Stimulated activated CD4-positive, alpha-beta T cell treated with anti-CD3 and anti-CD28 coated beads, Interleukin-15, amount 100 ng/mL, for 48 hours (primary cell): ENCODE data around the gene SEC31B.
A peak's percentile ranks its signal among the peaks of the same experiment; 100 is the strongest.

Experiments
- DNase-seq, 2 donors: peaks; one replicate each; pipeline ENCODE4 v3.0.0-alpha.2; 2020; ENCODE audit warnings: low read depth in 2 of 2

SEC31B gene

DNA sequence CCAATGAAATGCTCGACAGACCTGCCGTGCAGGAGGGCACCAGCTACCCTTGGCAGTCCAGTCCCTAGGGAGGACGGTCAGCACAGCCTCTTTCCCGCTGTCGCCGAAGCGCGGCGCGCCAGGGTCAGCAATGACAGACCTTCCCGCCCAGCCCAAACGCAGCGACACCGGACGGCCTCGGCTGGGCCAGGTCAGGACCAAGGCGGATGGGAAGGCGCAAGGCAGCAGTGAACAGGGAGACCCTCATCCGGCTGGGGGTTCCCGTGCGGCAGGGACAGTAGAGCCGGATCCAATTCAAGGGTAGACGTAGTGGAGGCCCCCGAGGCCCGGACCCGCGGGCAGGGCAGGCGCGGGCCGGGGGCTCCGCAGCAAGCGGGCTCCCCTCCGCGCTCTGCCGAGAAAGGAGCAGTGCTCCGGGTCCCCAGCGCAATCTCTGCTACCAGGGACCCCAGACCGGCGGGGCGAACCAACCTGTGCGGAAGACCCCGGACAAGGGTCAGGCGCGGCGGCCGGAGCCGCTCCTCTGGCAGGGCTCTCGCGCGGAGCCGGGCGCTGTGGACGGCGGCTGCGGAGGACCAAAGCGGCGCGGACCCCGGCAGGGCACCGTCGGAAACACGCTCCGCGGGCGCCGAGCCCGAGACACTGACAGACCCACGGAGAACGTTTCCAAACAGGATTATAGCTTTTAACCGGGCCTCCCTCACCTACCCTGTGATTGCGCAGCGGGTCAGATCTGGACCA is at the start of gene SEC31B:
TSS of gene SEC31B (minus strand) at position 551 of the 741 bp plus-strand sequence. CDS start 2,909 bp downstream, outside the sequence.
- DNase-seq = no peak

DNA sequence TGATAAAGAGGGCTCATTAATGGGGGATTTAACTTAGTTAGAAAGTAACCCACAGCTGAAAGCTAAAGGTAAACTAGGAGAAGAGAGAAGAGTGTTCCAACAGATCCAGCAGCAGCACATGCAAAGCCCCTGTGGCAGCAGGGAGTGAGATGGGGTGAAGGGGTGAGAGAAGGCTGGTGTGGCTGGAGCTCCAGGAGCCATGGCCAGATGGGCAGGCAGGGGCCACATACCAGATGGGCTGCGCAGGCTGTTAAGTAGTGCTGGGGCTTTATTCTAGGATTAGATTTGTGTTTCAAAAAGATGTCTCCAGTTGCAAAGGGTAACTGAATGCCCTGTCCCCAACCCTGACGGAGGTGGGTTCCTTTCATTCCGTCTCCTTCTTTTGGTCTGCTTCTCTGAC is 49.3 kb upstream of the SEC31B start:
- no peak for DNase-seq

- no peak for DNase-seq
These were observed 48.2 kb upstream of the SEC31B start for GRCh38 chr10:100567826-100568225.

DNA sequence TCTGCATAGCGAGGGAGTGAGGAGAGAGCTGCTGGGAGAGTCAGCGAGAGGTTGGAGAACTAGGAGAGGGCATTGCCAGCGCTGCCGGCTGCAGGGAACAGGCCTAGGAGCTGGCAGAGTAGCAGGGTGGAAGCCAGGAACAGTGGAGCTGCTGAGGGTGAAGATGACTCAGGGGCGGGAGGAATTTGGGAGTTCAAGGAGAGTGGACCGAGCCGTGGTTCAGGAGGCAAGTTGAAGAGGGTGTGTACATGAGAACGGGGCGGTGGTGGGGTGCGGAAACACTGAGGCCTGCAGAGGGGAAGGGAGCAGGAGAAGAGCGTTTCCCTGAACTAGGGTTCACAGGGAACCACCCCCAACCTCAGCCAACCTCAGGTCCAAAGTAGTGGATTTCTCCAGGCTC is 47.6 kb upstream of the SEC31B start:
- DNase-seq = no peak

DNA sequence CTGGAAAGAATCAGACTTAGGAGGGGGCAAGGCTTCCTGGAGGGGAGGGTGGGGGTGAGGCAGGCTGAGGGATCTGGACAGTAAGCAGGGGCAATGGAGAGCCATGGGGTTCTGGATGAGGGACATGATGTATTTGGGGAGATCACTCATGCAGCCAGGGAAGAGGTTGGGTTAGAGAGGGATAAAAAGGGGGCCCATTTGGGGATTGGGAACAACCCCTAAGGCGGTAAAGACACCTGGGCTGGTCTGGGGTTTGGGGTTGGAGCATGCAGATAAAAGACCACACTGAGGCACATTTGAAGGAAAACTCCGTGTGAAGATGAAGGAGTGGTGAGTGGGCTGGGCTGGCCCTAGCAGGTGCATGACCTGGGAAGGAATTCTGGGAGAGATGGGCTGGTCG is 46.9 kb upstream of the SEC31B start:
- DNase-seq = no peak

DNA sequence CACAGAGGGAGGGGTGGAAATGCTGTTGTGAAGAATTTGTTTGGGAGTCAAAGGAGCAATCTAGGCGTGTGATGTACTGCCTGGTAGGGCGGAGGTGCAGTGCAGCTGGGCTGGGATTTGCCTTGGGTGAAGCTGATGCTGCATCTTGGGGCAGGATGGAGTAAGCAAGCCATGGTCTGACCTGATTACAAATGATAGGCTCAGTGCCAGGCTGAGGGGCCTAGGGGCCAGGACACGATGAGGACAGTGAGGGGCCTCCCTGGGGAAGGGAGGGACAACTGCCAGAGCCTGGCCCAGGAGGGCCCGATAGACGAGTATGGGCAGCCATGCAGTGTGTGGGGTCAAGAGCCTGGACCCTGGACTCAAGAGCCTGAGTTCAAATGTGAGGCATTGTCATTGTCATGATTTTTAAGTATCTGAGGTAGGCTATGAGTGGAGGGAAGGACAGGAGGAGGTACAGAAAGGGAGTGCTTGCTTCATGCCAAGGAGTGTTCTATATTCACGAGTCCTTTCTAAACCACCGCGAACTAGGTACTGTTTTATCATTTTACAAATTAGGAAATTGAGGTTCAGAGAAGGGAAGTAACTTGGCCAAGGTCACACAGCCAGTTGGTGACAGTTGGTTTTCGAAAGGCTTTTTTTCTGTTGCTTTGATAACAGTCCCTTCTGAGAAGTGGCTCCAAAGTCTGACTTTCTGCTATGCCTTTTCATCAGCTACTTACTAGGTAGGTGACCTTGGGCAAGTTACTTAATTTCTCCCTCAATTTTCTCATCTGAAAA is 45.7 kb upstream of the SEC31B start:
- DNase-seq = no peak

GRCh38 chr10:100562008-100562672 is 42.5 kb upstream of the SEC31B start:
- DNase-seq = peak; percentile 60 to 78

DNA sequence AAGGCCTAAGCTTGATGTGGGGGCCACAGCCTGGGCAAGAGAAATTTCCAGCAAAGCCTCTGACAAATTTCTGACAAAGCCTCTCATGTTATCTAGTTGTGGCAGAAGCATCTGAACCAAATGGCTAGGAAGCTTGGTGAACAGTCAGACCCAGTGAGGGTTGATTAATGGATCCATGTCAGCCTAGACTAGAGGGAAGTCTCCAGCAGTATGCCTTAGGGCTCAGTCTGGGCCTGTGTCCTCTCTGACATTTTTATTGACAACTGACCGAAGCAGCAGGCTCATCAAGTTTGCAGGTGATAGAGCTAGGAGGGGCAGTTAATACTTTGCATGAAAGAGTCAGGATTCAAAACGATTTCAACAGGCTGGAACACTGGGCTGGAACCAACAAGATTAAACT is 41.3 kb upstream of the SEC31B start:
- no peak for DNase-seq

DNA sequence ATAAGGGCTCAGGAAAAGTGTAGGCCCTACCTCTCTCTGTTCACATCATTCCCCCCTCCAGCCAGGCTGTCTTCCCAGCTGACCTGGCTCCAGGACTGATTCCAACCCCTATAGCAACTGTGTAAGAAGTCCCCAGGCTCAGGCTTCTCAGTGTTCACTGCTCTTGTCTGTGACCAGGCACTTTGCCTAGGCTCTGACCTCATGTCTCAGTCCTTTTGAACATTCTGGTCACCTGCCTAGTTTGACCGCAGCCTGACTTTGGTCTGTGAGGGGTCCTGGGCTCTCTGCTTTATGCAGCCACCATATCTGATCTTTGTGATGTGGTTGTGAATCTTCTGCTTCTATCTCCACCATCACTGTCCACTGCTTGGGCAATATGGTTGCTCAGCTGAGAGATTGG is 40.6 kb upstream of the SEC31B start:
- DNase-seq = no peak

DNA sequence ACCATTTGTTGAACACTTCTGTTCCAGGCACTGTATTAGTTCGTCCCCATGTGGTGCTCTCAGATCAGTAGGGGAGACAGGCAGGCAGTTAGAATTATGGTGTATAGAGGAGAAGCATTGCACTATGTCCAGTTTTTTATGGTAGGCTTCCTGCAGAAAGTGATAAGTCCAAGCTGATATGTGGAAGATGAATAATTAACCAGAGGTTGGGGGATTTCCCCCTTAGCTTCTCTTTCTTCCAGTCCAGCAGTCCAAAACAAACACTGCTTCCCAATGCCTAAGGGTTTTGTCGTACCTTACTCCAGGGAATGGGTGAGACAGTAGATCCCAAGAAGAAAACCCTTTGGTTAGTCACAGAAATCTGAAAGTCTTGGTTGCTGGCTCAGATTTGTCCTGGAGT is 35.2 kb upstream of the SEC31B start:
- no peak for DNase-seq

- DNase-seq = no peak
These were observed 34.3 kb upstream of the SEC31B start for GRCh38 chr10:100553929-100554328.

GRCh38 chr10:100551738-100552137 is 32.1 kb upstream of the SEC31B start:
- no peak for DNase-seq

DNA sequence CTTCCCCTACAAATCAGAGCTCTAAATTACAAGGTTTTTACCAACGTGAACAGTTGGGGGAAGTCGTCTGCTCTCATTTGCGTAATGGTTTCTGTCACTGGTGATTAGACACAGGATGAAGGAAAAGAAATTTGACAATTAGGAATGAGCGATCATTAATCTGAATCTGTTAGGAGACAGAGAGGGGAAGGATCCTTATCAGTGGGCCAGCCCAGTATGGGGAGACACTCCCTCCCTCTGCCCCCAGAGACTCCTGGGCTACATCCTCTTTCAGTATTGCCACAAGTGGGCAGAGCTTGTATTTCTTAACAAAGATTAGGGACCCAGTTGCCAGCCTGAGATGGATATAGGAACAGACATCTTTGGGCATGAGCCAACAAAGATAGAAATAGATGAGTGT is 31.5 kb upstream of the SEC31B start:
- DNase-seq = no peak

DNA sequence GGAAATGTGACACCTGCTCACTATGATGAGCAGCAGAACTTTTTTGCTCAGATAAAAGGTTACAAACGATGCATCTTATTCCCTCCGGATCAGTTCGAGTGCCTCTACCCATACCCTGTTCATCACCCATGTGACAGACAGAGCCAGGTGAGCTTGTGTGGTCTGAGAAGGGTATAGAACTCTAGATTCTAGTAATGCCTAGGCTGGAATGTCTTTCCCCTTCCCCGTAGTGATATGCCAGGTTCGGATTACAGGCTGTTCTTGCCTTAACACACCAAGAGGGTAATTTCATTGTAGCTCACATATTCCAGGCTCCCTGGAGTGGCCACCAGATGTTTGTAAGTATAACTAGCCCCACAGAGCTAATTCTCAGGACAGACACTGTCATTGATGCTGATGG is 25.3 kb upstream of the SEC31B start:
- no peak for DNase-seq

GRCh38 chr10:100537475-100537874 is 17.8 kb upstream of the SEC31B start:
- no peak for DNase-seq

DNA sequence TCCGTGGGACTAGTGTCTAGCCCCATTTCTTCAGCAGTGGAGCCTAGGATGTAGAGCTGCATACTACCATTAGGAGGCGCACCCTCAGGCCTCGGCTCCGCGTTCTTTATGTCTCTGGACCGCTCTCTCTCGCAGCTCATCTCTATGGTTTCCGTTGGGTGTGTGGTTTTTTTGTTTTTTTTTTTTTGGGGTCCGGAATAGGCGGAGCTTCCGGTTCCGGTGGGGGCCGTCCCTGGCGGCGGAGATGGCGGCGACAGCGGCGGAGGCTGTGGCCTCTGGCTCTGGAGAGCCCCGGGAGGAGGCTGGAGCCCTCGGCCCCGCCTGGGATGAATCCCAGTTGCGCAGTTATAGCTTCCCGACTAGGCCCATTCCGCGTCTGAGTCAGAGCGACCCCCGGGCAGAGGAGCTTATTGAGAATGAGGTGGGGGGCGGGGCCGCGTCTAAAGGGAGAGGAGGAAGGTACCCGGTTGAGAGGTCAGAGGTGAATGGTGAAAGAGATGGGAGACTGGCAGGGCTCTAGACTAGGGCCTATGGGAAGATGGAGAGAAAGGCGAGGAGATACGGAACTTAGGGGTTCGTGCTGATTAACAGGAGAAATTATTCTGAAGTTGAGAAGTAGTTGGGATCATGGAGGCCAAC is 16.2 kb upstream of the SEC31B start, which contains the start of gene HIF1AN:
TSS of gene HIF1AN (plus strand) at position 229 of the 639 bp plus-strand sequence. CDS start at position 245, 16 bp downstream.
- peak; percentile 84 for DNase-seq

DNA sequence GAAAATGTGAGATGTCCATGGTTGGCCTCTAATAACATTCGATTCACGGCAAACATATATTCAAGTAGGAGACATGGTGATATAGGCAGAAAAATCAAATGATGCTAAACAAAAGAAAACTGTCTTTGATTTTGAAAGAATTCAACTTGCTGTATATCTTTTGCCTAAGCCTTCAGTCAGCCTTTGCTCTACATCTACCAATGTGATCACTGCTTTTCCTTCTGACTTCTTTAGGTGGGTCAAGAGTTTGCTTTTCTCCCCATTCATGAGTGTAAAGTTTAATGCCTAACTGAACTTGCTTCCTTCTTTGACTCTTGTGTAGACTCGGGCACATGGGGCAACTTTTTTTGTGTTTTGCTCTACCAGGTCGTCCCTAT is 15.7 kb upstream of the SEC31B start:
- no peak for DNase-seq

- DNase-seq = no peak
These were observed 15.1 kb upstream of the SEC31B start for GRCh38 chr10:100534726-100535125.

- no peak for DNase-seq
These were observed 12.1 kb upstream of the SEC31B start for GRCh38 chr10:100531761-100532160.

DNA sequence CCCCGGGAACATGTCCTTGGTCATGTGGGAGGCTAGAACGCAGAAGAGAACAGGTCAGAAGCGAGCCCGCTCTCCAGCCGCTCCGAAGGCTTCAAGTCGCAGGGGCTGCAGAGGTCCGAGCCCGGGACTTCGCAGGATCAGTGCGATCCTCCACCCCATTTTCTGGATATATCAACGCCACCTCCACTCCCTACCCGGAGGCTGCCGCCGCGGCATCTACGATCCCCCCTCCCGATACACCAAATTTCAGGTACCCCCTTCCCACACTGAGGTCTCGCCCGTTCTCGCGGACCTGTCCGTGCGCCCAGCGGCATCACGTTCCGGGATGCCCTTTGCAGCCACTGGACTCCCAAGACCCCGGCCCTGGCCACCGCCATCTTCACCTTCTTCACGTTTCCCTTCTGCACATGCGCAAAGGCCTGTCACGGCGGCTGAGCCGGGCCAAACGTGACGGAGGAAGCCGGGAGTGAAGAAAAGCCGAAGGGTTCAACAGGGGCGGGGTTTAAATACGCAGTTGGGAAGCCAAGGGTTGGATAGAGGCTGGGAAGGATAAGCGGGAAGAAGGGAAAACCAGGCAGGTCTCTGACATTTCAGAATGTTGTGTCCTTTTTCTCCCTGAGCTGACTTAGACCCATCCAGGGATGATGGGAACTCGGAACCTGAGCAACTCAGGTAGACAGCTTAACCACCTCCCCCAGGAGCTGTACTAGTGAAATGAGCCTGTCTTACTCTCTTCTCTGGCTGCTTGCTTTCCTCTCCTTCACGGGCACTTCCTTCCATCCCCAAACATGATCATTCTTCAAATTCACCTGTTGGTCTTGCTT is 10.0 kb upstream of the SEC31B start, which contains the start of gene NDUFB8:
TSS of gene NDUFB8 (minus strand) at position 397 of the 824 bp plus-strand sequence. CDS start at position 377, 20 bp downstream.
- DNase-seq = peak; percentile 76 to 85

DNA sequence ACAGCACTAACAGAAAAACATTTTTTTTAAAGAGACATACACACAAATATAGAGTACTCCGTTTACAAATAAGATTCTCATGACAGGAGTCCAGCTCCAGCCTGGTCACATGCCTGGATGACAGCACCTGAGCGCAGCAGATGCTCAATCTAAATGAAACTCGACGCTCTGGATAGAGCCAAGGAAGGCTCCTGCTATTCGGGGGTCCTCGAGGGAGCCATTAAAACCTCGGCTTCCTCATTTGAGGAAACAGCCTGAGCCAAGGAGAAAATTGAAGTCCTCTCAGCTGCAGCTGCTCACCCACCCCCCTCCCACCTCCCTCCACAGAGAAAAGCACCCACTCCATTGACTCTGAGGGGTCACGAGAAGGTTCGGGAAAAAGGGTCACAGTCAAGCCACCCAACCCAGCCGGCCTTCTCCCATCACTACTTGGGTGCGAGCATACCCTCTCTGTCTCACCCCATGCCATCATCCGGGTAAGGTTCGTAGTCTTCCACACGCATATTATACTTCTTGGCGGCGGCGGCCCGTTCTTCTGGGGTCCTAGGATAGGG is 9.3 kb upstream of the SEC31B start:
- no peak for DNase-seq
